Activated CD4-positive, alpha-beta T cell treated with anti-CD3 and anti-CD28 coated beads, Interleukin-2, Interleukin-4, amounts not matched to agents 100 ng/mL and 50 ng/mL, durations not matched to agents 16 hours and 8 hours (primary cell): Measurements from ENCODE around the gene DOHH.
A peak's percentile ranks its signal among the peaks of the same experiment; 100 is the strongest.
"Not testable (repeated sequence)": the region's sequence is repeated elsewhere in the genome, so short reads cannot be mapped to it uniquely, and the experiment has no call there.

Experiments used
- DNase-seq: peaks from one replicate; pipeline ENCODE4 v3.0.0-alpha.2; 2020; ENCODE audit warnings: low spot score

The DOHH gene

DNA sequence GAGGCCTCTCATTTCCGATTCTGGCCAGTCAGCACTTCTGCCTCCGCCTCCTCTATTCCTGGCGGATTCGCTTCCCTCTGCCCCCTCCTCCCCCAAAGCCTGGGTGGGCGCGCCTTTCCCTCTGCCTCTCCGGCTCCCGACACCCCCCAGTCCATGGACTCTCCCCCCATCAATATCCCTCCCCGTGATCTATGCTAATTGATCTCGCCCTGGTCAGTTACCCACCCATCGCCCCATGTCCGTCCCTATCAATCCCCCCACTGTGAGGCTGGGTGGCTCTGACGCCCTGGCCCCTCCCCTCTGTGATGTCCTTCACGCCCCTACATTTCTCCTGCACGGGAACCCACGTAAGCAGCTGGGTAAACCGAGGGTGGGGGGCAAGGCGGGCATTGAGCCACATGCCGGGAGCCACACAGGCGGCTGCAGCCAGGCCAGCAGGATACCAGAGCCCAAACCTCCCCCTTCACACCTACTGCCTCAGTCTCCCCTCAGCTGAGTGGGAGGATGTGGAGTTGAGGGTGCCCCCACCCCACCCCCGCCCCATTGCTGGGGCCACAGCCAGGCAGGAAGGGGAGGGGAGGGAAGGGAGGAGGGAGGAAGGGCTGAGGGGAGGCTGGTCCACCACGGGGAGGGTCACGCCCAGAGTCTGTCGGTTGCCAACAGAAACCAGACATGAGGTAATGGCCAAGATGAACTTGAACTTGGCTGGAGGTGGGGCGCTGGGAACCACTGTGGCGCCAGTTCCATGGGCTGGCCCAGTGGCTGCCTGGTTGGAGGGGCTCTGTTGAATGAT lies 41.2 kb downstream of the DOHH start:
- DNase-seq: no peak

DNA sequence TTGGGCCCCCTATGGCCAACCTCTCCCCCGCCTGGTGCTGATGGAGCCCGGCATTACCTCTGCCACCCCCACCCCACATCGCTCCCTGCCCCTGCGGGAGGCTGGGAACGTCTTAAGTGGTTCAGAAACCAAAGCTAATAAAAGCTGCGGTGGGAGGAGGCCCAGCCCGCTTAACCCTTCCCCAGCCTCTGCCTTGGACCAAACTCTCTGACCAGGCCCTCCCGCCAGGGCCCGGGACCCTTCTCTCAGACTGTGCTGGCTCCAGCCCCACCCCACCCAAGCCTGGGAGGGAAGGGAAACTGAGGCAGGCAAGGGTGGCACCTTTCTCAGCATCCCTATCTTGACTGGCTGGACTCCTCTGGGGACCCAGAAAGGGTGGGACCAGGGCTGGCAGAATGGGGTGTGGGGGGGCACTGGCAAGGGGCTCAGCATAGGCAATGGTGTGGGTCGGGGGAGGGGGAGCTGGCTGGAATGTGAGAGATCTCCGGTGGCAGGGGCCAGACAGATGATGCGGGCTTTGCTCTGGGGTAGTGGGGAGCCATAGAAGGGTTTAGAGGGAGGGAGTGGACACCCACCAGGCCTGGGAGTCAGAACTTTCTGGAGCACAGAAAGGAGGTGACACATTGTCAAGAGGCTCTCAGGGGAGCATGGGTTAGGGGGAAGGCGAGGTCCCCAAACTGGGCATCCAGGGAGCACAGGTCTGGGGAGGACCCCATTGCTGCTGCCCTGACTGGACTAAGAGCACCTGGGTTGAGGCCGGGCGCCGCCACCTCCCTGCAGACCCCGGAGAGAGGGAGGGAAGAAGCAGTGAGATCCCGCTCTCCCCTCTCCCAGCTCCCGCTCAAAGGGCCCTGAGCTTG lies 42.0 kb downstream of the DOHH start:
- no peak for DNase-seq

DNA sequence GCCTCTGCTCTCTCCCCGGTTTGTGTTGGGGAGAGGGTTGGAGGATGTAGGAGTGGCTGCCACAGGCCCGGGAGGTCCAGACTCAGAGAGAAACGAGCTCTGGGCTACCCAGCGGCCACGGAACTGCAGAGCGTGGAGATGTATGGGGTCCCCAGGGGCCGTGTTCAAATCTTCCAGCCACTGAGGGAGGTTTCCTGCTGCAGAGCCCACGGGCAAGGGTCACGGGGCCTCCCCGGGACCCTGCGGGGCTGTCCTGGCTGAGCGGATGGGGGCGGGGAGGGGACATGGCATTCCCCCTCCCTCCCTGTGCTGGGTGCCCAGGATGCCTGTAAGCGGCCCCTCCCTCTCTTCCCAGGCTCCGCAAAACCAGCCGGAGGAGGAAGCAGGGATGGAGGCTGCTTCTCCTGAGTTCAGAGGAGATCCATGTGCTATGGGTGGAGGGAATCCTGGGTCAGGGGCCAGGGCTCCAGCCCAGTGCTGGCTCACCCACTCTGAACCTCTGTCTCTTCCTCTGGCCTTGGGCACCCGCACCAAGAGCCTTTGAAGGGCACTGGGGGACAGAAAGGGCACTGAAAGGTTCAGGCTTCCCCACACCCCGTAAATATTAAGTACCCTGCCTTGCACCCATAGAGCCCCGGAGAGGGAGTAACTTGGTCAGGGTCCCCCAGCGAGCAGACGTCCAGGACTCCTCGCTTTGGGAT lies 42.8 kb downstream of the DOHH start:
- DNase-seq: no peak

DNA sequence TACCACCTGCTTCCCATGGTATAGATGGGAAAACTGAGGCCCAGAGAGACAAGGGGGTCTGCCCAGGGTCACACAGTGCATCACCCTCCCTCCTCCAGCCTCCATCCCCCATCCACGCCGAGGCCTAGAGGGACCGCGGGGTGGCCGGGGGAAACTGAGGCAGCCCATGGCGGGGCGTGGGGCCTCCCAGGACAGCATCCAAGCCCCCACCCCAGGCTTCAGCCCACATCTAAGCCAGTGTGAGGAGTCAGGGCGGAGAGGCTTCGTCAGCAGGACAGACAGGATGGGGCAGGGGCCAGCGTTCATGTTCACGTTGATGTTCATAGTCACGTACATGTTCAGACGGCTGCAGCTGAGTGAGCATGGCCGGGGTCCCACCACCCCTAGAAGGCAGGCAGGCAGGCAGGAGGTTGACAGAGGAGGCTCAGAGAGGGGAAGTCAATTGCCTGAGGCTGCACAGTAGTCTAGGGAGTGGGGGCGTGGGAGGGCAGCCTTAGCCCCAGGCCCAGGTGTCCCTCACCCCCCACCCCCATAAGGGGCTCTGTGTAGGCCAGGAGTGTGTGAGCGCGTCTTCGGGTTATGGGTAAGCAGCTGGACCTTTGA lies 43.4 kb downstream of the DOHH start:
- no peak for DNase-seq

DNA sequence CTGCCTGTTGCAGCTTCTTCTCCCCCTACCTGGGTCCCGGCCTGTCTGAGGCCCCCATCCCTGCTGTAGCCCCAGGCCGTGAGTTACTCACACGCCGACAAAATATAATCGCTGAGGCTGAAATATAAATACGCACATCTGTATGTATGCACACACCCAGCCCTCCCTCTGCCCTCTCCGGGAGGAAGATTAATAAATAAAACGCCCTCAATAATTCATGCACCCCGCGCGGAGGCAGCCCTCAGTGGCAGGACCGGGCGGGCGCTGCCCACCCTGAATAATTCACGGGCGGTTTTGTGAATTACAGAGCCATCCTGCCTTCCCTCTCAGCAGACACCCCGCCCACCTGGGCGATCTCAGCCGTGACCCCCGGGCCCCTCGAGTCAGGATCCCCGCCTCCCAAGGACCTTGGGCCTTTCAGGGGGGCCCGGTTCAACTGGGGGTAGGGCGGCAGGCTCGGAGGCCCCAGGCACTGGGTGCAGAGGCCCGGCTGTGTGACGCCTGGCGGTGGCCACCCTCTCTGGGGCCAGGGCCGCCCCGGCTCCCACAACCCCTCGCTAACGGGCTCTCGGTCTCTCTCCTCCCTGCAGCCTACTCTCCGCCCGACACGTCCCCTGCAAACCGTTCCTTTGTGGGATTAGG lies 44.4 kb downstream of the DOHH start:
- DNase-seq: no peak

DNA sequence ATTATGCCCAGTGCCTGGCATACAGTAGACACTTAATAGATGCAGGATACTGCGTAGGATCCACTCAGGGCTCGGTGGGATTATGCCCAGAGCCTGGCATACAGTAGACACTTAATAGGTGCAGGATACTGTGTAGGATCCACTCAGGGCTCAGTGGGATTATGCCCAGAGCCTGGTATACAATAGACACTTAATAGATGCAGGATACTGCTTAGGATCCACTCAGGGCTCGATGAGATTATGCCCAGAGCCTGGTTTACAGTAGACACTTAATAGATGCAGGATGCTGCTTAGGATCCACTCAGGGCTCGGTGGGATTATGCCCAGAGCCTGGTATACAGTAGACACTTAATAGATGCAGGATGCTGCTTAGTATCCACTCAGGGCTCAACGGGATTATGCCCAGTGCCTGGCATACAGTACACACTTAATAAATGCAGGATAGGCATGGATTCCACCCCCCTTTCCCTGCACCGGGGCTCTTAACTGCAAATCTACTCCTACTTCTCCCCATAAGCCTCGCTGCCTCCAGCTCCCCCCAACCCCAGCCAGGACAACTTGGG lies 45.0 kb downstream of the DOHH start:
- no peak for DNase-seq

DNA sequence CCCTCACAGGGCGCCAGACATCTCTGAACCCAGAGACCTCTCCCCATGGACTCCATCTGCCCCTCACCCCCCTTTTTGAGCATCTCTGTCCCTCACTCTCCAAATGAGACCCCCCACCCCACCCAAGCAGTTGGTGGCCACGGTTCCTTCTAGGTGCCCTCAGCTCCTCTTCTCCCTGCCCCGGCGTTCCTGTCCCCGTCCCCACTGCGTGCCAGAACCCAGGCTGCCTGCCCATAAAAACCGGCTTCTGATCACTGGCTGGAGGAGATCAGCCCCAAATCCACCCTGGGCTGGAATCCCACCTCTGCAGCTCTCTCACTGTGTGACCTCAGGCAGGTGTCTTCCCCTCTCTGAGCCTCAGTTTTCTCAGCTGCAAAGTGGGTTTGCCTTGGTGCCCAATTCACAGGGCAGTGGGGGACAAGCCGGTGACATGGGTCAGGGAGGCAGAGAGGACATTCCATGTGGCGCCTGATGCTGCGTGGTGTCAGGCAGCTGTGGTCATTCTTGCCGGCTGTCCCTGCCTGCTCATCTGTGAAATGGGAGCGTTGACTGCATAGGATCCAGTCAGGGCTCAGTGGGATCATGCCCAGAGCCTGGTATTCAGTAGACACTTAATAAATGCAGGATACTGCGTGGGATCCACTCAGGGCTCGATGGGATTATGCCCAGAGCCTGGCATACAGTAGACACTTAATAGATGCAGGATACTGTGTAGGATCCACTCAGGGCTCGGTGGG lies 45.6 kb downstream of the DOHH start:
- no peak for DNase-seq

DNA sequence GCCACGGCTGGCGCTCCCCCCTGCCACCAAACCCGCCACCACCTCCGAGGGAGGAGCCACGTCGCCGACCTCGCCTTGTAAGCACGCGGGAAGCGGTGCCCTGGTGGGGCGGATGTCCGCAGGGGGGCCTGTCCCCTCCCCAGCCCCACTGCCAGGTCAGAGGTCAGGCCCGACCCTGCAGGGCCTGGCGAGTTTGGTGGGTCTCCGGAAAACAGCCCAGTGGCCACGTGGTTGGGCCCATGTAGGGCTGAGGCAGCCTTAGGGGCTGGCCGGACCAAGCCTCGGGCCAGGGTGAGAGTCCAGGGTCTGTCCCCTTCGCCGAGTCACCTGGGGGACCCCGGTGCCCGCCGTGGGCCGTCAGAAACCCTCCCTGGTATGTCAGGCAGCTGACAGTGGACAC lies 46.6 kb downstream of the DOHH start:
- DNase-seq: no peak

DNA sequence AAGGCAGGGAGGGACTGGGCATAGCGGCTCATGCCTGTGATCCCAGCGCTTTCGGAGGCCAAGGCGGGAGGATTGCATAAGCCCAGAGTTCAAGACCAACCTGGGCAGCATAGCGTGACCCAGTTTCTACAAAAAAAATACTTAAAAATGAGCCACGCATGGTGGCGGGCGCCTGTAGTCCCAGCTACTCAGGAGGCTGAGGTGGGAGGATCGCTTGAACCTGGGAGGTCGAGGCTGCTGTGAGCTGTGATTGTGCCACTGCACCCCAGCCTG lies 47.6 kb downstream of the DOHH start:
- not testable (repeated sequence) for DNase-seq

DNA sequence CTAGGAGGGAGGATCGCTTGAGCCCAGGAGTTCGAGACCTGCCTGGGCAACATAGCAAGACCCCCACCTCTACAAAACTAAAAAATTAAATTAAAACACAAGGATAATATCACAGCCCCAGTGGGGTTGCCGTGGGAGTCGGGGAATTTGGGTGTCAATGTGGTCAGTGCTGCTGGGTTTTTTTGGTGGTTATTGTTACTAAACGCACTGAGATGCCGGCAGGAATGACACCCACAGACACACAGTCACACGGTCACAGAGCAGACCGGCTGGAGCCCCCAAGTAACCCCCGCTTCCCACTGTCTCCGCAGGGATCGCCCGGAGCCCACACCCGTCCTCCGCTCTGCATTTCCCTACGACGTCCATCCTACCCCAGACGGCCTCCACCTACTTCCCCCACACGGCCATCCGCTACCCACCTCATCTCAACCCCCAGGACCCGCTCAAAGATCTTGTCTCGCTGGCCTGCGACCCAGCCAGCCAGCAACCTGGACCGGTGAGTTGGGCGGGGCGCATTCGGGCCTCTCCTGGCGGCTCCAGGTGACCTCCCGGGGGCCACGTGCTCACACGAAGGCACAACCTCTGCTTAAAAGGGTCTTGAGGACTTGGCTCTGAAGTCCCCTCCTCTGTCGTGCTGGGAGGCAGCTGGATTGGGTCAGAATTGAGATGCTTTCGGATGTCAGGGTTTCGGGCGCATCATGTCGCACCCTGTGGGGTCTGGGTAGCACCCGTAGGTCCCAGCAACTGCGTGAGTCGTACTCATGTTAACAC lies 48.1 kb downstream of the DOHH start:
- no peak for DNase-seq

DNA sequence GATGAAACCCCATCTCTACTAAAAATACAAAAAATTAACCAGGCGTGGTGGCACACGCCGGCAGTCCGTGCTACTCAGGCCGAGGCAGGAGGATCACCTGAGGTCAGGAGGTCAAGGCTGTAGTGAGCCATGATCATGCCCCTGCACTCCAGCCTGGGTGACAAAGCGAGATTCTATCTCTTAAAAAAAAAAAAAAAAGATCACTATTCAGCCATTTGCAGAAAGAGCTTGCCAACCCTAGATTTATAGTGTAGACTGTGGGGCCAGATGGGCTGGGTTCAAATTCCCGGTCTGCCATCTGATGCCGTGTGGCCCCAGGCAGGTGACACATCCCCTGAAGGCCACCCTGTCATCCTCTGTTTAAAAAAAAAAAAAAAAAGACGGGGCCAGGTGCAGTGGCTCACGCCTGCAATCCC lies 49.0 kb downstream of the DOHH start:
- no peak for DNase-seq

DNA sequence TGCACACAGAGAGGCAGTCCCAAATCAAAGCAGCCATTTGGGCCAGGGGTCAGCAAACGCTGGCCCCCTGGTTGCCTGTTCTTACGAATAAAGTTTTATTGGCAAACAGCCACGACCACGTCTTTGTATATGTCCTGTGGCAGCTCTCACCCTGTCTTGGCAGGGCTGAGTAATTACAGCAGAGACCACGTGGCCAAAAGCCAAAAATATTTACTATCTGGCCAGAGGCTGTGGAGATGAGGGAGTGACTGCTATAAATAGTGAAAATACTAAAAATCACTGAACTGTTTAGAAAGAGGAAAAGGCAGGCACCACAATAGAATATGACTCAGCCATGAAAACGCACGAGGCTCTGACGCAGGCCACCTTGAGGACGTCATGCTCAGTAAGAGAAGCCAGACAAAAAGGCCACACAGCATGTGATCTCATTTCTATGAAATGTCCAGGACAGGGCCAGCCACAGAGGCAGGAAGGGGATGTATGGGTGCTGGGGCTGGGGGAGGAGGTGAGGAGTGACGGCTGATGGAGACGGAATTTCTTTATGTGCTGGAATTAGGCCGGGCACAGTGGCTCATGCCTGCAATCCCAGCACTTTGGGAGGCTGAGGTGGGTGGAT lies 49.6 kb downstream of the DOHH start:
- DNase-seq: peak; percentile 11

DNA sequence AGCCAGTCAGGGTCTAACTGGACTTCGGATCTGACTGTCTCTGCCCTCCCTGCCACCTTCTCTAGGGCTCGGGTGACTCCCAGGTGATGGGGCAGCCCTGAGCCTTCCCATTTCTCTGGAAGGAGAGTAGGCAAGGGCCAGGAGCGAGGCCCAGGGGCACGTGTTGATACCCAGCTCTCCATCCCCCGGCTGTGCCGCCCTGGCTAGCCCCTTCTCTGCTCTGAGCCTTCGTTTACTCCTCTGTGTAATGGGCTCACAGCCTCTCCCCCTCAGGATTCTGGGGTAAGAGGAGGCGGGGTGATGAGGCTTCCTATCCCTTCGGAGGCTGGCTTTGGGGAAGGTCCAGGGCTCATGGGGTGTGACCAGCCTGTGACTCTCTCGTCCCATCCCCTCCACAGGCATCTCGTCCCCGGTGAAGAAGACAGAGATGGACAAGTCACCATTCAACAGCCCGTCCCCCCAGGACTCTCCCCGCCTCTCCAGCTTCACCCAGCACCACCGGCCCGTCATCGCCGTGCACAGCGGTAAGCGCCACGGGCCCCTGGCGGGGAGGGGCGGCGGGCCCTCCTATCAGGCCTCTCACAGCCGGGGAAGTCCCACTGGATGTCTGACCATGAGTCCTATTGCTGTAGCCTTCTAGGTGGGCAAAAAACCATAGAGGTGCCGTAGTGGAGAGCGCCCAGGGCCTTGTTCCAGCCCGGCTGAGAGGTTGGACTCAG lies 51.7 kb downstream of the DOHH start:
- no peak for DNase-seq

DNA sequence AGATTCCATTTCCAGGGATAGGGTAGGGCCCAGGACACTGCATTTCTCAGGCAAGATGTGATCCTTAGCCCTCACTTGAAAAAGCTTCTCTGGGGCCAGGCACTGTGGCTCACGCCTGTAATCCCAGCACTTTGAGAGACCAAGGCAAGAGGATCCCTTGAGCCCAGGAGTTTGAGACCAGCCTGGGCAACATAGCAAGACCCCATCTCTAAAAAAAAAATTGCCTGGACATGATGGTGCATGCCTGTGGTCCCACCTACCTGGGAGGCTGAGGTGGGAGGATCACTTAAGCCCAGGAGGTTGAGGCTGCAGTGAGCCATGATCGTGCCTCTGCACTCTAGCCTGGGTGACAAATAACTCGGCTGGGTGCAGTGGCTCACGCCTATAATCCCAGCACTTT lies 53.8 kb downstream of the DOHH start:
- DNase-seq: not testable (repeated sequence)

DNA sequence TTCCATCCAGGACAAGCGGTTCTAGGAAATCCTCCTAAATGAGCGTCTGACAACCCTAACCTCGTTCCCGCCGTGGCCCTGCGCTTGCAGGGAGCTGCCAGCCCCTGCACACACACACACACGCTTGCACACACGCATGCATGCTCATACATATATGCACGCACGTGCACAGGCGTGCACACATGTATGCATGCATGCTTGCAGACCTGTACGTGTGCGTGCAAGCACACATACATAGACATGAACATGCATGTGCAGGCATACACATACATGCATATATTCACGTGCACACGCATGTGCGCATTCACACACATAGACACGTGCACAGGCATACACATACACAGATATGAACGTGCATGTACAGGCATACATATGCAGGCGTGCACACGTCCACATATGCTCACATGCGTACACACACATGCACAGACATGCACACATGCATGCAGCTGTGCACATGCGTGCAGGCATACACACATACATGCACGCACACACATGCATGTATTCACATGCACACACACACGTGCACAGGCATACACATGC lies 55.7 kb downstream of the DOHH start:
- DNase-seq: no peak

DNA sequence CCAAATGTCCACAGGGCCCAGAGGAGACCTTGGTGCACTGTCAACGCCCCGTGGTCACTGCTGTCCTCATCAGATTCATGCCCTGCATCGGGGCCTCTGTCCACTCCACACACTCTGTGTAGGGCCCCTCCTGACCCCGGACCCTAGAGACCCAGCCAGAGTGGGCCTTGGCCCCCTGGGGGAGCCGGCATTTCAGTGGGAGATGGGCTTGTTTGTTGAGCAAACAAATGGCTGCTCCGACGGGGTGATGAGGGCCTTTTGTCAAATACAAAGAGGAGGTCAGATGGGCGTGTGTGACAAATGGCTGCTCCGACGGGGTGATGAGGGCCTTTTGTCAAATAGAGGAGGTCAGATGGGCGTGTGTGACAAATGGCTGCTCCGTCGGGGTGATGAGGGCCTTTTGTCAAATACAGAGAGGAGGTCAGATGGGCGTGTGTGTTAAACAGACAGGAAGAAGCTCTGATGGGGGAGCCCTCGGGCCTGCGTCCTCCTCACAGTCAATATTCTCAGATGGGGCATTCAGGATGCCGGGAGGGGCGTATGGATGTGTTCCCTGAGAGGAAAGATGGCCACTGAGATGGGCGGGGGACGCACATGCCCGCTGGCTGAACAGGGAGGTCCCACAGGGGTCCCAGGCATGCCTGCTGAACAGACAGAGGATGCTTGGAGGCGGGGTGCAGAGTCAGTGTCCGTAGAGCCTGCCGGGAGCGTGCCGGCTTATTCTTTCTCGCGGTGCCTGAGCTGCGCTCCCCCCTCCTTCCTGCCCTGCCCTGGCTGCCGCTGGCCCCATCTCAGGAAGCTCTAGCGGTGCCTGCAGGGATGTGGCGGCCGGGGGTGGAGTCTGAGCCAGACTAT lies 56.4 kb downstream of the DOHH start:
- no peak for DNase-seq

DNA sequence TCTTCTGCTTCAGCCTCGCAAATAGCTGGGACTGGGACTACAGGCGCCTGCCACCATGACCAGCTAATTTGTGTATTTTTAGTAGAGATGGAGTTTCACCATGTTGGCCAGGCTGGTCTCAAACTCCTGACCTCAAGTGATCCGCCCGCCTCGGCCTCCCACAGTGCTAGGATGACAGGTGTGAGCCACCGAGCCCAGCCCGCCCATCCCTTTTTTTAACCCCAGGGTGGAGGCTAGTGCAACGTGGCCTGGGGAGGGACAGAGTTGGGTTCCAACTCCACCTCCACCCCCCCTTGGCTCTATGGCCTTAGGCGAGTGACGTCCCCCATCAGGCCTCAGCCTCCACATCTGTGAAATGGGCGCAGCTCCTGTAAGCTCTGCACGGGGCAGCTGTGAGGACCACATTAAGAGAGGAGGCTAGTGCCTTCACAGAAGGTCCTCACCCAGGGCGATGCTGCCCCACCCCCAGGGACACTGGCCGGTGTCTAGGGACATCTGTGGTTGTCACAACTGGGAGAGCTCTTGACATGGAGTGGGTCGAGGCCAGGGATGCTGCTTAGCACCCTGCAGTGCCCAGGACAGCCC lies 57.9 kb downstream of the DOHH start:
- DNase-seq: no peak

DNA sequence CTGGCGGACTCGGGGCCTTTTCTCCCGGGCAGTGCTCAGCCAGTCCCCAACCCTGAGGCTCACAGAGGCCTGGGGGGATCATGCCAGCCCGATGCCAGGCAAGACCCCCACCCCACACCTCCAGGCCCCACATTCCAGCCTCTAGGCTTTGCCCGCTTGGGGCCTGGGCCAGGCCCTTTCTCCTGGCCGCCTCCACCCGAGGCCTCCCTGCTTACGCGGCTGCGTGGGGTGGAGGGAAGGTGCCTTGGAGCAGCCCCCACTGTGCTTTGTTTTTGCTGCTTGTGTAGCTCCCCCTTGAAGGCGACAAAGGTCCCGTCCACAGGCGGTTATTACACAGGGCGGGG lies 58.5 kb downstream of the DOHH start:
- DNase-seq: no peak
